ENCODE measurements around the gene ATG7.
"Not testable (repeated sequence)": the region's sequence is repeated elsewhere in the genome, so short reads cannot be mapped to it uniquely, and the experiment has no call there.

Gene ATG7

DNA sequence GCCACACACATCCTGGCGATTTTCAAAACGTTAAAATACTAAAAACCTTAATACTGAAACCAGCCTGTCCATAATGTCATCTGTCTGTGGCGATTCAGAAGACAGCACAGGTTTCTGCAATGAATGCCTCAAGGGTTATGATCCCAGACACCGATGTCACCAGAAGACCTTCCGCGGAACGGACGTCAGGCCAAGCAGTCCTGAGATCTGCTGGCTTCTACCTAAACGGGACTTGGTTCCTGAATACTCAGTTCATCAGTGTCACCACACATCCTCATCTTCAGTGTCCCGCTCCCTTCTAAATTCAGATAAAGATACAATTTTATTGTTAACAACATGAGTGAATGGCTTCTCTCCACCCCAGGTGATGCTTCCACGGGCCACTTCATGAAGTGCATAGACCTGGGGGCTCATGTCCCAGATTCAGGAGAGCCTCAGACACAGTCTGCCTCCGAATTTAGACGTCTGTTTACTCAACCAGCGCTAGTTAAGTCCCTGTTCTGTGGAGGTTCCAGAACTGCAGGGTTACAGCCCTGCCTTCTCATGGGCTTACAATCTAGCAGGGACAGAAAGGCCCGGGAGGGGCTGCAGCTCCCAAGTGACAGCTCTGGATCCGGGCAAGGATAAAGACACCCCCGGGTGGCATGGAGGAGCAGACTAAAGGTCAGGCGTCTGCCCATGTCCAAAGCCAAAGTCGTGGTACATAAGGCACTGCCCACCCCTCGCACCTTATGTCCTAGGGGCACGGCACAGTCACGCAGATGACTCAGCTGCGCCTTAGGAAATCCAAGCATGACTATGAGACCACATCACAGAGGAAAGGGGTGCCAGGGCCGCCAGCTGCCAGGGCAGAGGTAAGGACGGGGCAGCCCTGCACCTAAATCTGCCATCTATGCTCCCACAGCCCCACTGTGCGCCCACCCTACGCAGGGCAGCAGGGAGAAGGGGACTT lies 295.6 kb downstream of the ATG7 start:
- DNase-seq (ENCODE audit: low read depth): peak; percentile 82
- peak overlapping the region; percentile 45 for H3K4me3 ChIP-seq (replicated peaks; ENCODE audit: low read depth, low read length)
- TF ChIP-seq, protein P1, sequence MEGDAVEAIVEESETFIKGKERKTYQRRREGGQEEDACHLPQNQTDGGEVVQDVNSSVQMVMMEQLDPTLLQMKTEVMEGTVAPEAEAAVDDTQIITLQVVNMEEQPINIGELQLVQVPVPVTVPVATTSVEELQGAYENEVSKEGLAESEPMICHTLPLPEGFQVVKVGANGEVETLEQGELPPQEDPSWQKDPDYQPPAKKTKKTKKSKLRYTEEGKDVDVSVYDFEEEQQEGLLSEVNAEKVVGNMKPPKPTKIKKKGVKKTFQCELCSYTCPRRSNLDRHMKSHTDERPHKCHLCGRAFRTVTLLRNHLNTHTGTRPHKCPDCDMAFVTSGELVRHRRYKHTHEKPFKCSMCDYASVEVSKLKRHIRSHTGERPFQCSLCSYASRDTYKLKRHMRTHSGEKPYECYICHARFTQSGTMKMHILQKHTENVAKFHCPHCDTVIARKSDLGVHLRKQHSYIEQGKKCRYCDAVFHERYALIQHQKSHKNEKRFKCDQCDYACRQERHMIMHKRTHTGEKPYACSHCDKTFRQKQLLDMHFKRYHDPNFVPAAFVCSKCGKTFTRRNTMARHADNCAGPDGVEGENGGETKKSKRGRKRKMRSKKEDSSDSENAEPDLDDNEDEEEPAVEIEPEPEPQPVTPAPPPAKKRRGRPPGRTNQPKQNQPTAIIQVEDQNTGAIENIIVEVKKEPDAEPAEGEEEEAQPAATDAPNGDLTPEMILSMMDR (IDR thresholded peaks at IDR 0.05; ENCODE audit: low read length, missing control alignments): no peak

GRCh38 chr3:11568503-11569155 lies 296.4 kb downstream of the ATG7 start:
- H3K4me3 ChIP-seq (replicated peaks; ENCODE audit: low read depth, low read length): peak overlapping the region; percentile 45
- peak; percentile 92 for DNase-seq (ENCODE audit: low read depth)
- TF ChIP-seq, protein P1 (IDR thresholded peaks at IDR 0.05; ENCODE audit: low read length, missing control alignments): no peak

DNA sequence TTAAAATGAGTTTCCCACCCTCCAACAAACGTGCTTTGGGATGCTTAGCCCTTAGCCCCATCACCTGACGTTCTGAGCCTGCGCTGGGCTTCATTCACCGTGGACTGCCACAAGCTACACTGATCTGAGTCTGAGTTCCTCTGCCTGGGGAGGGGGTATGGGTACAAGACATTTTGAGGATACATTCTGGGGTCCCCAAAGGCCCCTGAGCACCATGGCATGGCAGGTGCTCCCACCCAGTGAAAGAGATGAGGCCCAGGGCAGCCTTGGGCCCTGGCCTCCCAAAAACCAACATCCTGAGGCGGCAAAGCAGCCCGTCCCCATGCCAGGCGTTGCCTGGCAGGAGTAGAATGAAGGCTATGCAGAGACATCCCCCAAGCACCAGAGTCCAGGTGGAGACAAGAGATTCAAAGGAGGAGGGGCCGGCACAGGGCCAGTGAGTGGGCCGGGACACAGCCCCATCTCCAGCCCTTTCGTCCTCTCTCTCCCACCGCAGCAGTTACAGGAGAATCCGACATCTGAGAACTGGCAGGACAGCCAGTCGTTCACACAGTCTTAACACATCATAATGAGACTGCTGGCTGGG lies 297.1 kb downstream of the ATG7 start:
- no peak overlapping the region for H3K4me3 ChIP-seq (replicated peaks; ENCODE audit: low read depth, low read length)
- TF ChIP-seq, protein P1 (IDR thresholded peaks at IDR 0.05; ENCODE audit: low read length, missing control alignments): no peak
- DNase-seq (ENCODE audit: low read depth): no peak

GRCh38 chr3:11570251-11570650 lies 298.1 kb downstream of the ATG7 start:
- no peak overlapping the region for H3K4me3 ChIP-seq (replicated peaks; ENCODE audit: low read depth, low read length)
- TF ChIP-seq, protein P1 (IDR thresholded peaks at IDR 0.05; ENCODE audit: low read length, missing control alignments): no peak
- DNase-seq (ENCODE audit: low read depth): no peak

DNA sequence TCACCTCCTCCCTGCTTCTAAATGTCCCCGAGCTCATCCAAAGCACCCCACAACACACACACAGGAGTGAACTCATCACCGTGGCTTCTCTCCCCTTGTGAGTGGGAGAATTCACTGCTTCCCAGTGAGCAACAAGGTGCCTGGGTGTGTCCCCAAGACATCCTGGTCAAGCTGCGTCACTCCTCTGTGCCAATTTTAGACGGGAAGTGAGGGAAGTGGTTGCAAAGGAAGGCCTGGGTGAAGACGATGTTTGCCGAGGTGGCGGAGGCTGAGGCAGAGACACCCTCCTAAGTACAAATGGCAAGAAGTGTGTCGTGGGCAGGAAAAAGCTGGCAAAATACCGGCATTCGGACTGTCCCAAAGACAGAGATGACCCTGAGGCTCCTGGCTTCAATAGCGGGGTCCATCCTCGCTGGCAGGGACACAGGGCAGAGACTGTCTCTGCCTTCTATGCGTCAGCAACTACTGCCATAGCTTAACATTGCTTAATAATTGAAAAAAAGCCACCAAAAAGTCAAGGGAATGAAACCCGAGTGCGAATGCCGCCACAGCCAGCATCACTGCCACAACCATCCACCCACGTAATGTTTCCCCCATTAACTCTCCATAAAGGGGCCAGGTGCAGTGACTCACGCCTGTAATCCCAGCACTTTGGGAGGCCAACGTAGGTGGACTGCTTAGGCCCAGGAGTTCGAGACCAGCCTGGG lies 298.7 kb downstream of the ATG7 start:
- peak; percentile 48 for DNase-seq (ENCODE audit: low read depth)
- TF ChIP-seq, protein P1 (IDR thresholded peaks at IDR 0.05; ENCODE audit: low read length, missing control alignments): no peak
- H3K4me3 ChIP-seq (replicated peaks; ENCODE audit: low read depth, low read length): no peak overlapping the region

DNA sequence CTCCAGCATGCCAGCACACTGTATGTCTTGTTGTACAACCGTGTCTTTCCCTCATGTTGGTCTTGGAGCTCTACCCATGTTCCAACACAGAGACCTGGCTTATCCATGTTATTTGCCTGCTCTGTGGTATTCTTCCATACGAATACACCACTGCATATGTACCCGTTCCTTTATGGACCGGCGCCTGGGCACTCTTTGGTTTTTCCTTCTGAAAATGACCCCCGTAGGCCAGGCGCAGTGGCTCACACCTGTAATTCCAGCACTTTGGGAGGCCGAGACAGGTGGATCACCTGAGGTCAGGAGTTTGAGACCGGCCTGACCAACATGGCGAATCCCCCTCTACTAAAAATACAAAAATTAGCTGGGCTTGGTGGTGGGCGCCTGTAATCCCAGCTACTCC lies 300.5 kb downstream of the ATG7 start:
- H3K4me3 ChIP-seq (replicated peaks; ENCODE audit: low read depth, low read length); DNase-seq (ENCODE audit: low read depth): not testable (repeated sequence)

All from fibroblast of pulmonary artery (primary cell).